ENCODE measurements around the gene STAT4. TPM values are rescaled to one million over a fixed set of nuclear protein-coding genes. Genes with fewer than 3 reads are reported as not detected.

STAT4 gene
- total RNA-seq, 1 experiment from 2014 or later: 0.33 TPM

GRCh38 chr2:191171708-191172355 is 21.0 kb upstream of the STAT4 start:
- Histone ChIP-seq H3K56ac (ENCODE audit: insufficient read length, low read depth, low read length) (no peak overlapping the region), H3T11ph (ENCODE audit: low read length) (no peak overlapping the region), H4K5ac (ENCODE audit: insufficient read length, low read depth, low read length) (no peak overlapping the region), H3K27me3 (ENCODE audit: insufficient read depth, low read length) (no peaks in the 10 kb centered on the region), H2BK20ac (ENCODE audit: low read depth, low read length, poor library complexity, severe bottlenecking) (no peak overlapping the region), H2BK15ac (ENCODE audit: low read depth, low read length) (no peak overlapping the region), H3K4me1 (ENCODE audit: insufficient read depth, low read length) (peaks cover 5% of the 10 kb centered on the region; the same call in 1 of the 2 replicates), H4K20me1 (ENCODE audit: control insufficient read depth, insufficient read depth, insufficient read length) (no peaks in the 10 kb centered on the region), H3K23ac (ENCODE audit: insufficient read length, low read depth, low read length) (no peak overlapping the region), H3K18ac (ENCODE audit: insufficient read length, low read depth, low read length) (no peak overlapping the region), H3K23me2 (ENCODE audit: insufficient read length, low read depth, low read length, poor library complexity, severe bottlenecking) (no peaks in the 10 kb centered on the region), H3K9ac (ENCODE audit: extremely low read depth, insufficient read length, low read length) (no peak overlapping the region), H3K4ac (ENCODE audit: low read depth, low read length) (no peak overlapping the region), H4K91ac (ENCODE audit: insufficient read length, low read depth, low read length) (no peak overlapping the region), H3K79me2 (ENCODE audit: insufficient read depth, low read length) (no peaks in the 10 kb centered on the region), H2BK5ac (ENCODE audit: insufficient read length, low read length) (no peak overlapping the region), H3K4me2 (ENCODE audit: insufficient read depth, insufficient read length, low read length) (no peak overlapping the region), H2AFZ (ENCODE audit: low read length) (no peak overlapping the region), H3K79me1 (ENCODE audit: insufficient read depth, low read depth, low read length, poor library complexity, severe bottlenecking) (no peaks in the 10 kb centered on the region), H4K8ac (replicated peaks; ENCODE audit: insufficient read length, low read depth, low read length) (no peak overlapping the region), H3K27ac (ENCODE audit: insufficient read length, low read depth, low read length) (no peak overlapping the region), H2AK5ac (ENCODE audit: insufficient read length, low read length) (no peak overlapping the region), H2BK120ac (ENCODE audit: low read depth, low read length, poor library complexity, severe bottlenecking) (no peak overlapping the region), H3K14ac (ENCODE audit: insufficient read depth, low read length) (no peak overlapping the region), H2BK12ac (ENCODE audit: insufficient read length, low read depth, low read length) (no peak overlapping the region), H3K9me3 (ENCODE audit: control insufficient read depth, low read depth, low read length) (no peaks in the 10 kb centered on the region)
- no peak for DNase-seq
- Mint-ChIP-seq H3K4me1 (peaks cover 15 to 19% of the 10 kb centered on the region in 2 experiments), H3K27ac (no peak overlapping the region), H3K9me3 (no peaks in the 10 kb centered on the region), H3K36me3 (ENCODE audit: insufficient read depth in 1 of 3, low read depth in 3 of 3) (no peaks in the 10 kb centered on the region), H3K4me3 (no peak overlapping the region), H3K27me3 (ENCODE audit: low read depth) (no peaks in the 10 kb centered on the region)
- no peak for TF ChIP-seq CTCF (conservative IDR thresholded peaks at IDR 0.05)
- no CpG with 5 or more reads among the region's 2 CpGs for WGBS (ENCODE audit: extremely low coverage, insufficient read length, low lambda C conversion rate)
